ENCODE measurements around the gene LMNA. TPM values are rescaled to one million over a fixed set of nuclear protein-coding genes. Genes with fewer than 3 reads are reported as not detected.

LMNA gene
- total and polyA plus RNA-seq, 11 donors: 223 to 396 (median 273) TPM

- intact Hi-C loops (cut with DNase I): loop anchor here (1.0 to 10.0 kb wide), 4 partner anchors 33 to 375 kb away; partner anchors contain the start of gene MEF2D (in 1 of the 10)
- Histone ChIP-seq H3K4me3 (peak overlapping the region in 10 of 12 donors; percentile 7 to 40 (median 30)), H3K9me3 (no peaks in the 10 kb centered on the region), H3K27ac (peak overlapping the region; percentile 95 to 100 (median 98)), H3K4me1 (peaks cover 42 to 69% (median 62%) of the 10 kb centered on the region in 12 donors), H3K36me3 (peaks cover 2 to 57% (median 46%) of the 10 kb centered on the region in 9 donors), H3K27me3 (no peaks in the 10 kb centered on the region)
- peak; percentile 63 to 69 (median 64) for ATAC-seq
- peak; percentile 83 to 92 (median 86) for DNase-seq
- TF ChIP-seq CTCF (IDR thresholded peaks at IDR 0.05) (peak; percentile 92 to 99 (median 99)), POLR2A (IDR thresholded peaks at IDR 0.05) (peak in 1 of 2 donors; percentile 40)
- WGBS, 4 donors: 28 to 32% (median 29%) methylated on average over 6 to 7 of the region's 7 CpGs
These were observed 15.4 kb downstream of the LMNA start for GRCh38 chr1:156129687-156130577.

GRCh38 chr1:156130578-156130942 lies 16.0 kb downstream of the LMNA start:
- ATAC-seq: no peak
- Histone ChIP-seq H3K9me3 (no peaks in the 10 kb centered on the region), H3K36me3 (peaks cover 3 to 64% (median 52%) of the 10 kb centered on the region in 9 donors), H3K4me1 (peaks cover 35 to 63% (median 56%) of the 10 kb centered on the region in 12 donors), H3K27me3 (no peaks in the 10 kb centered on the region), H3K4me3 (peak overlapping the region in 1 of 12 donors; percentile 40), H3K27ac (peak overlapping the region; percentile 95 to 100 (median 98))
- peak in 1 of 12 donors; percentile 33 for TF ChIP-seq CTCF (IDR thresholded peaks at IDR 0.05)
- no peak for TF ChIP-seq POLR2A (IDR thresholded peaks at IDR 0.05)
- no peak for DNase-seq
- intact Hi-C loops (cut with DNase I): loop anchor here in 9 of 10 donors (1.0 to 2.0 kb wide), 3 partner anchors 34 to 38 kb away; no protein-coding TSS in a partner anchor
- 70 to 81% (median 74%) methylated on average over 6 of the region's 6 CpGs for WGBS, 4 donors

- TF ChIP-seq CTCF (IDR thresholded peaks at IDR 0.05): no peak
- no peak for TF ChIP-seq POLR2A (IDR thresholded peaks at IDR 0.05)
- Histone ChIP-seq H3K4me3 (no peak overlapping the region), H3K27me3 (no peaks in the 10 kb centered on the region), H3K9me3 (no peaks in the 10 kb centered on the region), H3K36me3 (peaks cover 14 to 98% (median 95%) of the 10 kb centered on the region in 9 donors), H3K27ac (peak overlapping the region in 1 of 12 donors; percentile 25), H3K4me1 (peaks cover 6 to 26% (median 13%) of the 10 kb centered on the region in 12 donors)
- WGBS, 4 donors: 86 to 91% (median 87%) methylated on average over 16 to 18 of the region's 18 CpGs
- DNase-seq: no peak
- intact Hi-C loops (cut with DNase I): no loop called here
- ATAC-seq: no peak
These were observed 20.4 kb downstream of the LMNA start for GRCh38 chr1:156134716-156135435.
